NCI-H1105 (cell line): ENCODE data around the gene TAF9B.
"Not testable (repeated sequence)": the region's sequence is repeated elsewhere in the genome, so short reads cannot be mapped to it uniquely, and the experiment has no call there.

Experiments
- DNase-seq: peaks from one replicate; lab custom pipeline; 2025; lab: John Stamatoyannopoulos, UW

Gene TAF9B

GRCh38 chrX:78116365-78116764 is 23.1 kb downstream of the TAF9B start:
- DNase-seq = no peak

- no peak for DNase-seq
These were observed 28.1 kb downstream of the TAF9B start for GRCh38 chrX:78111140-78111931.

- DNase-seq = no peak
These were observed 30.0 kb downstream of the TAF9B start for GRCh38 chrX:78109458-78109857.

- DNase-seq = no peak
These were observed 32.8 kb downstream of the TAF9B start for GRCh38 chrX:78106651-78106986.

GRCh38 chrX:78105944-78106650 is 33.4 kb downstream of the TAF9B start:
- no peak for DNase-seq

GRCh38 chrX:78104447-78105176 is 34.8 kb downstream of the TAF9B start:
- peak; percentile 0 for DNase-seq

- peak; percentile 90 for DNase-seq
These were observed 35.6 kb downstream of the TAF9B start, which contains the start of gene PGK1 for GRCh38 chrX:78103623-78104446. Gene PGK1 (plus strand): TSS chrX:78104248. CDS start chrX:78104341, 93 bp downstream.

- DNase-seq = no peak
These were observed 36.3 kb downstream of the TAF9B start for GRCh38 chrX:78103001-78103622.

- DNase-seq = no peak
These were observed 37.4 kb downstream of the TAF9B start for GRCh38 chrX:78102091-78102490.

GRCh38 chrX:78098108-78098507 is 41.3 kb downstream of the TAF9B start:
- no peak for DNase-seq

GRCh38 chrX:78092296-78092695 is 47.2 kb downstream of the TAF9B start:
- no peak for DNase-seq

GRCh38 chrX:78081413-78081812 is 58.0 kb downstream of the TAF9B start:
- not testable (repeated sequence) for DNase-seq
